GM13977 (cell line): ENCODE data around the gene PTPRG.

Experiments used
- DNase-seq: peaks from one replicate; pipeline ENCODE4 v3.0.0; 2012; ENCODE audit warnings: low spot score
- CTCF ChIP-seq: IDR thresholded peaks from 2 replicates; pipeline ENCODE4 v1.5.1; 2012; ENCODE audit warnings: mild to moderate bottlenecking, control low read depth; ENCODE audit not compliant: insufficient read depth; ENCODE audit errors: extremely low read depth, missing control alignments
- in situ Hi-C: fragments of 300-500 bp; cut with MboI; formaldehyde crosslinking; loops from one replicate; pipeline ENCODE4 v1.12.0; 2022; ENCODE audit warnings: low sequenced_read_pairs, low pct_unique_long_range_greater_than_20kb, mixed read lengths, inconsistent platforms; ENCODE audit not compliant: unreplicated experiment

PTPRG gene

GRCh38 chr3:61680617-61681016, 119.2 kb downstream of the PTPRG start:
- in situ Hi-C loops, result no loop called here
- DNase-seq, result no peak
- no peak for TF ChIP-seq CTCF

- no peak for TF ChIP-seq CTCF
- DNase-seq, result no peak
- in situ Hi-C loops, result no loop called here
These were observed 120.3 kb downstream of the PTPRG start for GRCh38 chr3:61681636-61682035.

GRCh38 chr3:61682671-61683548, 121.5 kb downstream of the PTPRG start:
- DNase-seq, result no peak
- in situ Hi-C loops, result no loop called here
- no peak for TF ChIP-seq CTCF

GRCh38 chr3:61683549-61684236, 122.3 kb downstream of the PTPRG start:
- in situ Hi-C loops, result no loop called here
- no peak for TF ChIP-seq CTCF

GRCh38 chr3:61684386-61684785, 123.0 kb downstream of the PTPRG start:
- in situ Hi-C loops, result no loop called here
- DNase-seq, result no peak
- no peak for TF ChIP-seq CTCF

More at GRCh38 chr3:61683549-61684236, 122.3 kb downstream of the PTPRG start:
- no peak for DNase-seq

GRCh38 chr3:61685755-61686154, 124.4 kb downstream of the PTPRG start:
- in situ Hi-C loops, result no loop called here
- no peak for DNase-seq
- no peak for TF ChIP-seq CTCF
